CD4-positive, alpha-beta memory T cell (primary cell): Measurements from ENCODE around the gene ZNF688. TPM values are rescaled to one million over a fixed set of nuclear protein-coding genes. Genes with fewer than 3 reads are reported as not detected.
"Not testable (repeated sequence)": the region's sequence is repeated elsewhere in the genome, so short reads cannot be mapped to it uniquely, and the experiment has no call there.

Source experiments
- CTCF ChIA-PET: fragments of 350-600 bp; sonication (Branson Sonifier 250); formaldehyde crosslinking; loops from one replicate; lab custom pipeline; 2021; ENCODE audit warnings: inconsistent platforms; ENCODE audit not compliant: partially characterized antibody; lab: Charles Lee
- POLR2A ChIA-PET: fragments of 350-600 bp; sonication (Branson Sonifier 250); formaldehyde crosslinking; loops from one replicate; lab custom pipeline; 2021; ENCODE audit not compliant: partially characterized antibody; lab: Charles Lee
- DNase-seq, 5 donors: peaks; one replicate each; pipeline versions ENCODE4 v3.0.0 to v3.0.0-alpha.2; 2020 to 2022; ENCODE audit warnings: mixed read lengths in 1 of 5
- H3K27ac ChIP-seq: one replicate; pipeline ENCODE4 v1.7.0; 2013; ENCODE audit warnings: low read depth, low read length
- H3K27me3 ChIP-seq: 2 replicates; pipeline ENCODE4 v1.7.0; 2013; ENCODE audit warnings: mild to moderate bottlenecking, low read length, moderate library complexity; ENCODE audit not compliant: insufficient read depth
- H3K36me3 ChIP-seq: 2 replicates; pipeline ENCODE4 v1.7.0; 2013; ENCODE audit warnings: mild to moderate bottlenecking, low read length, moderate library complexity; ENCODE audit not compliant: insufficient read depth
- H3K4me1 ChIP-seq: 2 replicates; pipeline ENCODE4 v1.7.0; 2013; ENCODE audit warnings: mild to moderate bottlenecking, low read length, moderate library complexity; ENCODE audit not compliant: insufficient read depth
- H3K4me3 ChIP-seq, 2 donors: one replicate each; pipeline ENCODE4 v1.7.0; 2013; ENCODE audit warnings: low read length in 2 of 2, mild to moderate bottlenecking in 1 of 2
- H3K9me3 ChIP-seq, 2 donors: one replicate each; pipeline ENCODE4 v1.7.0; 2013; ENCODE audit warnings: low read length in 2 of 2, control low read depth in 1 of 2; ENCODE audit not compliant: control insufficient read depth in 1 of 2
- H3K27ac Mint-ChIP-seq, 7 donors: one replicate each; pipeline ENCODE4 v1.8.0; 2020 to 2021; ENCODE audit warnings: mixed read lengths in 7 of 7, mild to moderate bottlenecking in 6 of 7, inconsistent platforms in 3 of 7, moderate library complexity in 3 of 7
- H3K27me3 Mint-ChIP-seq, 2 donors: one replicate each; pipeline ENCODE4 v1.8.0; 2020 to 2021; ENCODE audit warnings: mixed read lengths in 2 of 2
- H3K36me3 Mint-ChIP-seq, 2 donors: one replicate each; pipeline ENCODE4 v1.8.0; 2020 to 2021; ENCODE audit warnings: mixed read lengths in 2 of 2, inconsistent platforms in 1 of 2, mild to moderate bottlenecking in 1 of 2
- H3K4me1 Mint-ChIP-seq, 4 donors: one replicate each; pipeline ENCODE4 v1.8.0; 2020 to 2021; ENCODE audit warnings: mixed read lengths in 4 of 4, mild to moderate bottlenecking in 1 of 4
- H3K4me3 Mint-ChIP-seq, 8 donors: one replicate each; pipeline ENCODE4 v1.8.0; 2020 to 2021; ENCODE audit warnings: mixed read lengths in 8 of 8, mild to moderate bottlenecking in 7 of 8, moderate library complexity in 6 of 8, inconsistent platforms in 3 of 8
- H3K9me3 Mint-ChIP-seq, 8 donors: one replicate each; pipeline ENCODE4 v1.8.0; 2020 to 2021; ENCODE audit warnings: mixed read lengths in 8 of 8, mild to moderate bottlenecking in 5 of 8, inconsistent platforms in 3 of 8, moderate library complexity in 1 of 8
- intact Hi-C: fragments of 100-400 bp; cut with micrococcal nuclease; formaldehyde crosslinking; loops from one replicate; pipeline ENCODE4 v1.15.1; 2023
- polyA plus RNA-seq, 2 donors: library from polyadenylated mRNA; unstranded; fragments of 300-500 nt; fragmentation: Illumina TruSeq; gene quantifications; one replicate each; pipeline ENCODE4 v1.2.3, GENCODE V29; 2021
- total RNA-seq, 2 experiments: library from RNA; stranded (reverse); gene quantifications; one replicate each; pipeline ENCODE4 v1.2.3, GENCODE V29; 2021

ZNF688 gene
- total and polyA plus RNA-seq, 4 experiments from 2014 or later: 21.4 to 33.8 (median 27.2) TPM

DNA sequence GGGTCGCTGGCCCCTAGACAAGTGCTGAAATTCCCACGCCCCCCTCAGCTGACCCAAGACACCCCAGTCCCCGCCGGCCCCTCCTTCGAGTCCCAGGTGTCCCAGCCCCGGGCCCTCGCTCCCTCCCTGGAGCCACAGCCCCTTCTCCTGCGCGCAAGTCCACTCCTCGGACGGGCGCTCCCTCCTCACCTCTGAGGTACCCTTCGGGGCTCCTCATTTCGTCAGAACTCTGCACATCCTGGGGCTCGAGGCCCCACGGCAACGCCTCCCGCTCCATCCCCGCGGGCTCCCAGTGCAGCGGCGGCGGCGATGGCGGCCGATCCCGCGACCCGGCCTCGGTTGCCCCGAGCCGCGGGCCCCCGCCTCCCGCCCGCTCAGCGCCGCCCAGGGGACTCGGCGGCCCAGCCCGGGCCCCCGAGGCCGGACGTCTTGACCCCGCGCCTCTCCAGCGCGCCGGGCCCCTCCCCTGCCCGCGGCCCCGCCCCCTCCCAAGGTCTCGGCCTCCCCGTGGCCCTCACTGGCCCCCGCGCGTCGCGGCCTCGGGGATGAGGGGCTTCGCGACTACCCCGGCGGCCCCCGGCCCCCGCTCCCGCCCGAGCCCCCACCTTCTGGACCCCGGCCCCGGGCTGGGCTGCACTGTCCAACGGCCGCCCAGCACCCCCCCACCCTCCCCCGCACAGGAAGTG lies 45.2 kb downstream of the ZNF688 start, which contains the start of gene ZNF768:
TSS of gene ZNF768 (minus strand) at position 430 of the 686 bp plus-strand sequence. CDS start at position 277, 153 bp downstream.
- Mint-ChIP-seq H3K4me3 (peak within 1 kb of the TSS; percentile 86 to 93 (median 88)), H3K27me3 (no peaks in the 10 kb centered on the region), H3K36me3 (peaks cover 5 to 21% of the 10 kb centered on the region in 2 donors), H3K9me3 (peaks cover 0 to 3% (median 0%) of the 10 kb centered on the region in 8 donors), H3K4me1 (peaks cover 24 to 47% (median 34%) of the 10 kb centered on the region in 4 donors), H3K27ac (peak within 1 kb of the TSS; percentile 86 to 95 (median 89))
- ChIA-PET CTCF (interaction anchor here (0.6 to 3.0 kb wide), 3 partner anchors 10 to 97 kb away, joined by 3 to 13 read pairs (median 11); partner anchors contain the start of genes DCTPP1 and ZNF747), POLR2A (interaction anchor here (0.9 to 11.1 kb wide), 28 partner anchors 9 to 171 kb away, joined by 3 to 457 read pairs (median 5); partner anchors contain the start of genes DCTPP1, FBRS, PRR14 and SEPHS2)
- peak in 4 of 5 donors; percentile 25 to 32 (median 27) for DNase-seq
- intact Hi-C loops: loop anchor here (2.0 to 10.0 kb wide), 4 partner anchors 51 to 166 kb away; partner anchors contain the start of genes DCTPP1, ITGAL and SEPHS2
- peak within 1 kb of the TSS in 1 of 2 donors; percentile 75 for H3K4me3 ChIP-seq
- H3K4me1 ChIP-seq: peaks cover 43% of the 10 kb centered on the region
- no peaks in the 10 kb centered on the region for H3K27me3 ChIP-seq
- H3K27ac ChIP-seq: peak within 1 kb of the TSS; percentile 72
- no peaks in the 10 kb centered on the region for H3K36me3 ChIP-seq
- no peaks in the 10 kb centered on the region for H3K9me3 ChIP-seq

DNA sequence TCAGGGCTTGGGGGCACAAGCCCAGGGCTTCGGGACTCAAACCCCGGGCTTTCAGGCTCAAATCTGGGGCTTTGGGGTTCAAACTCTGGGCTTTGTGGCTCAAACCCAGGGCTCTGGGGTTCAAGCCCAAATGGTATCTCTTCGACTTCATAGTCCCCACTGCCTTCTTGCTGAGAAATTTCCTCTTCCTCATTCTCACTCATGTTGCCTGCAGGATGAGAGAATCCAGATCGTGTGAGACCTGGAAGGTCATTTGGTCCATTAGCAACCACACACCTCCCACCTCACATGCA lies 45.7 kb downstream of the ZNF688 start:
- Mint-ChIP-seq H3K27me3 (no peaks in the 10 kb centered on the region), H3K4me3 (peak overlapping the region; percentile 86 to 93 (median 88)), H3K27ac (peak overlapping the region; percentile 83 to 90 (median 87)), H3K9me3 (peaks cover 0 to 3% (median 0%) of the 10 kb centered on the region in 8 donors), H3K4me1 (peaks cover 24 to 43% (median 31%) of the 10 kb centered on the region in 4 donors), H3K36me3 (peaks cover 5 to 21% of the 10 kb centered on the region in 2 donors)
- peak overlapping the region in 1 of 2 donors; percentile 43 for H3K4me3 ChIP-seq
- no peaks in the 10 kb centered on the region for H3K9me3 ChIP-seq
- no peaks in the 10 kb centered on the region for H3K27me3 ChIP-seq
- intact Hi-C loops: loop anchor here (2.0 to 10.0 kb wide), 4 partner anchors 51 to 167 kb away; partner anchors contain the start of genes DCTPP1, ITGAL and SEPHS2
- DNase-seq: no peak
- peaks cover 41% of the 10 kb centered on the region for H3K4me1 ChIP-seq
- H3K27ac ChIP-seq: peak overlapping the region; percentile 45
- CTCF ChIA-PET: interaction anchor here (0.6 to 3.0 kb wide), 3 partner anchors 10 to 96 kb away, joined by 3 to 13 read pairs (median 11); partner anchors contain the start of genes DCTPP1 and ZNF747
- no peaks in the 10 kb centered on the region for H3K36me3 ChIP-seq
- POLR2A ChIA-PET: interaction anchor here (1.0 to 4.9 kb wide), 10 partner anchors 9 to 133 kb away, joined by 3 to 41 read pairs (median 6); partner anchors contain the start of genes FBRS, ZNF688, ZNF747 and ZNF764

DNA sequence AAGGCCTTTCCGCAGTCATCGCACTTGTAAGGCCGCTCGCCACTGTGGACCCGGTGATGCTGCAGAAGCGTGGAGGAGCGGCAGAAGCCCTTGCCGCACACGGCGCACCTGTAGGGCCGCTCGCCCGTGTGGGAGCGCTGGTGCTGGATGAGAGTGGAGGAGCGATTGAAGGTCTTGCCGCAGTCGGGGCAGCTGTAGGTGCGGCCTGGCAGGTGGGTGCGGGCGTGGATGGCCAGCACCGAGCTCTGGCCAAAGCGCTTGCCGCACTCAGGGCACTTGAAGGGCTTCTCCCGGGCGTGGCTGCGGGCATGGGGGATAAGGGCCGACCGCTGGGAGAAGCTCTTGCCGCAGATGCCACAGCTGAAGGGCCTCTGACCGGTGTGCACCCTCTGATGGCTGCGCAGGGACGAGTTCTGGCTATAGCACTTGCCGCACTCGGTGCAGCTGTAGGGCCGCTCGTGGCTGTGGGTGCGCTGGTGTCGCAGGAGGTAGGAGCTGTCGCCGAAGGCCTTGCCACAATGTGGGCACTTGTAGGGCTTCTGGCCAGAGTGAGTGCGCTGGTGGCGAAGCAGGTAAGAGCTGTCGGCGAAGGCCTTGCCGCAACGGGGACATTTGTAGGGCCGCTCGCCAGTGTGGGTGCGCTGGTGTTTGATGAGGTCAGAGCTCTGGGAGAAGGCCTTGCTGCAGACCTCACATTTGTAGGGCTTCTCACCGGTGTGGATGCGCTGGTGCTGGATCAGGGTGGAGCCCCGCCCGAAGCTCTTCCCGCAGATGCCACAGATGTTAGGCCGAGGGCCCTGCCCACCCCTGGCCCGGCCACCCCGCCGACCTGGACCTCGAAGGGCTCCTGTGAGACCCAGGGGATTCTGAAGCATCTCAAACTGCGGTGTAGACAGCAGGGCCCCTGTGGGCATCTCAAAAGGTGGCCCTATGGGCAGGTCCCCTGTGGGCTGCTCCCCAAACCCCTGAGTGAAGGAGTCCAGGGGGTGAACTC lies 46.6 kb downstream of the ZNF688 start:
- Mint-ChIP-seq H3K27me3 (no peaks in the 10 kb centered on the region), H3K9me3 (peaks cover 0 to 3% (median 0%) of the 10 kb centered on the region in 8 donors), H3K36me3 (peaks cover 11 to 21% of the 10 kb centered on the region in 2 donors), H3K4me3 (peak overlapping the region in 5 of 8 donors; percentile 21 to 57 (median 39)), H3K4me1 (peaks cover 21 to 33% (median 24%) of the 10 kb centered on the region in 4 donors), H3K27ac (peak overlapping the region in 4 of 7 donors; percentile 32 to 90 (median 50))
- Histone ChIP-seq H3K4me3 (no peak overlapping the region), H3K27ac (no peak overlapping the region), H3K4me1 (peaks cover 32% of the 10 kb centered on the region), H3K27me3 (no peaks in the 10 kb centered on the region), H3K9me3 (no peaks in the 10 kb centered on the region), H3K36me3 (peaks cover 7% of the 10 kb centered on the region)
- CTCF ChIA-PET: interaction anchor here (0.6 to 3.0 kb wide), 4 partner anchors 11 to 95 kb away, joined by 3 to 13 read pairs (median 7); partner anchors contain the start of genes DCTPP1 and ZNF747
- intact Hi-C loops: loop anchor here (5.0 to 10.0 kb wide), 2 partner anchors 50 to 167 kb away; partner anchors contain the start of gene ITGAL
- POLR2A ChIA-PET: interaction anchor here (0.6 to 4.9 kb wide), 19 partner anchors 10 to 399 kb away, joined by 3 to 41 read pairs (median 4); partner anchors contain the start of genes SEPHS2, ZNF688, ZNF747 and ZNF764
- DNase-seq: no peak

DNA sequence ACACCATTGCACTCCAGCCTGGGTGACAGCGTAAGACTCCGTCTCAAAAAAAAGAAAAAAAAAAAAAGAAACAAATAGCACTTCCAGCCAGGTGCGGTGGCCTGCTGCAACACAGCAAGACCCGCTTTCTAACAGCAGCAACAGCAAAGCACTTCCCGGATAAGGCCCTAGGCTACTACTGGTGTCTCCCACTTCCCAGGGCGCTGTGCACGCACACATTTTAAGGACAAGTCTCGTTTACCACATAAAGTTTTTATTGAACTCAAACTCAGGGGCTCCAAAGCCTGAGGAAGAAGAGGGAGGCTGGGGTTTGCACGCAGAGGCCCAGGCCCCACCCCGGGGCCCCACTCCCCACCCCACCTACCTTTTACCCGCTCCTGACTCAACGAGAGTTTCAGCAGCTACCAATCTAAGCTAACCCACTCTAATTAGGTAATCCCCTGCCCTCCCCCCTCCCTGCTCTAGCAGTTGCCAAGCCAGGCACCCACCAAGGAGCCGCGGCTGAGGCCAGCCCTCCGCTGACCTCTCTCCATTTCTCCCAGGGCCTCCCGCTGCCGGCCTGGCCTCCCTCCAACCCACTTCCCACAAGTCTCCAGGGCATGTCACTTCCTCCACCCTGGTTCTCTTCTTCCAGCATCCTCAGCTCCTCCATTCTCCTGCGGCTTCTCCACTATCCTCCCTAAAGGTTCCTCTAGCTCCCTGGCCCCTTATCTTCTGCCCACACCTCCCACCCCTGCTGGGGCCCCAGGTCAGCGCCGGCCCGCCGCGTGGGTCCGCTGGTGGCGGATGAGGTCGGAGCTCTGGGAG lies 47.5 kb downstream of the ZNF688 start:
- Mint-ChIP-seq H3K4me1 (peaks cover 18 to 26% (median 21%) of the 10 kb centered on the region in 4 donors), H3K4me3 (peak overlapping the region in 3 of 8 donors; percentile 17 to 42 (median 26))
- intact Hi-C loops: loop anchor here (10.0 kb wide), 1 partner anchor 49 kb away; the partner anchor contains the start of gene ITGAL

DNA sequence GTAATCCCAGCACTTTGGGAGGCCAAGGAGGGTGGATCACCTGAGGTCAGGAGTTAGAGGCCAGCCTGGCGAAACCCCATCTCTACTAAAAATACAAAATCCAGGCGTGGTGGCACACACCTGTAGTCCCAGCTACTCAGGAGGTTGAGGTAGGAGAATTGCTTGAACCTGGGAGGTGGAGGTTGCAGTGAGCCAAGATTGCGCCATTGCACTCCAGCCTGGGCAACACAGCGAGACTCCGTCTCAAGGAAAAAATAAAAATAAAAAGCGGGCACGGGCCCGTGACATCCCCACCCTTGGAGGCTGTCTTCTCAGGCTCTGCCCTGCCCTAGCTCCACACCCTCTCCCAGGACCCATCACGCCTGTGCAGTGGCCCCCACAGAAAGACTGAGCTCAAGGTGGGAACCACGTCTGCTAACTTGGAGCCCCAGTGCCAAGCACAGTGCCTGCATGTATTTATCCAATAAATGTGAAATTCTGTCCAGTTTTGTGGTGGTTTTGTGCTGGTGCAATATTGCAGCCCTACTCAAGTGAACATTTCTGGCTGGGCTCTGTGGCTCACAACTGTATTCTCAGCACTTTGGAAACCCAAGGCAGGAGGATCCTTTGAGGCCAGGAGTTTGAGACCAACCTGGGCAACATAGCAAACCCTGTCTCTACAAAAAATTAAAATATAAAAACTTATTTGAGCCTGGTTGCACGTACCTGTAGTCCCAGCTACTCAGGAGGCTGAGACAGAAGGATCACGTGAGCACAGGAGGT lies 48.6 kb downstream of the ZNF688 start:
- H3K9me3 ChIP-seq, H3K27me3 ChIP-seq, H3K4me3 ChIP-seq, H3K27me3 Mint-ChIP-seq, H3K9me3 Mint-ChIP-seq, H3K4me3 Mint-ChIP-seq, DNase-seq, H3K27ac ChIP-seq: not testable (repeated sequence)
- Mint-ChIP-seq H3K36me3 (peaks cover 28 to 41% of the 10 kb centered on the region in 2 donors), H3K4me1 (peaks cover 11 to 22% (median 14%) of the 10 kb centered on the region in 4 donors), H3K27ac (peak overlapping the region in 5 of 7 donors; percentile 36 to 89 (median 57))
- peaks cover 27% of the 10 kb centered on the region for H3K36me3 ChIP-seq
- peaks cover 15% of the 10 kb centered on the region for H3K4me1 ChIP-seq
- POLR2A ChIA-PET: interaction anchor here (0.6 to 4.9 kb wide), 18 partner anchors 9 to 87 kb away, joined by 3 to 41 read pairs (median 6); partner anchors contain the start of genes ITGAL, SEPHS2, ZNF688 and ZNF689
- intact Hi-C loops: loop anchor here (10.0 kb wide), 1 partner anchor 48 kb away; the partner anchor contains the start of gene ITGAL
- CTCF ChIA-PET: interaction anchor here (1.7 kb wide), 1 partner anchor 12 kb away, joined by 8 read pairs; the partner anchor contains the start of gene ZNF747

More for the DNA sequence above, 47.5 kb downstream of the ZNF688 start:
- H3K9me3 ChIP-seq: no peaks in the 10 kb centered on the region
- peaks cover 23% of the 10 kb centered on the region for H3K4me1 ChIP-seq
- CTCF ChIA-PET: interaction anchor here (0.6 to 3.0 kb wide), 3 partner anchors 33 to 94 kb away, joined by 3 to 13 read pairs (median 3); partner anchors contain the start of gene DCTPP1
- no peak overlapping the region for H3K27ac ChIP-seq
- Mint-ChIP-seq H3K27ac (peak overlapping the region in 3 of 7 donors; percentile 22 to 65 (median 64)), H3K9me3 (peaks cover 0 to 5% (median 0%) of the 10 kb centered on the region in 8 donors), H3K36me3 (peaks cover 20 to 30% of the 10 kb centered on the region in 2 donors), H3K27me3 (no peaks in the 10 kb centered on the region)
- H3K4me3 ChIP-seq: no peak overlapping the region
- H3K36me3 ChIP-seq: peaks cover 16% of the 10 kb centered on the region
- no peaks in the 10 kb centered on the region for H3K27me3 ChIP-seq
- POLR2A ChIA-PET: interaction anchor here (0.6 to 4.9 kb wide), 16 partner anchors 10 to 398 kb away, joined by 3 to 41 read pairs (median 6); partner anchors contain the start of genes SEPHS2, ZNF688, ZNF689 and ZNF747
- no peak for DNase-seq
